Mesenchymal stem cell (in vitro differentiated cells and primary cell): ENCODE measurements around the gene C4BPB.

ENCODE experiments used
- DNase-seq: peaks from one replicate; pipeline ENCODE4 v3.0.0-alpha.2; 2013
- H2AFZ ChIP-seq: one replicate; pipeline ENCODE4 v1.6.1; 2013; ENCODE audit warnings: low read depth, mild to moderate bottlenecking, control low read depth, inconsistent platforms, low read length, moderate library complexity
- H2AK5ac ChIP-seq: 2 replicates; pipeline ENCODE4 v1.6.1; 2013; ENCODE audit warnings: low read length, moderate library complexity, mild to moderate bottlenecking, inconsistent platforms; ENCODE audit not compliant: severe bottlenecking
- H2BK120ac ChIP-seq: one replicate; pipeline ENCODE4 v1.6.1; 2013; ENCODE audit warnings: low read depth, mild to moderate bottlenecking, inconsistent platforms, low read length, moderate library complexity
- H2BK12ac ChIP-seq, 2 experiments: one replicate each; pipeline ENCODE4 v1.6.1; 2013; ENCODE audit warnings: inconsistent platforms in 2 of 2, low read length in 2 of 2, mild to moderate bottlenecking in 2 of 2, moderate library complexity in 2 of 2, control low read depth in 1 of 2
- H2BK15ac ChIP-seq: one replicate; pipeline ENCODE4 v1.6.1; 2013; ENCODE audit warnings: mild to moderate bottlenecking, low read depth, inconsistent platforms; ENCODE audit not compliant: poor library complexity, severe bottlenecking
- H2BK5ac ChIP-seq: 2 replicates; pipeline ENCODE4 v1.6.1; 2013; ENCODE audit warnings: low read depth, mild to moderate bottlenecking, low read length, control low read depth, inconsistent platforms; ENCODE audit not compliant: poor library complexity, severe bottlenecking
- H3K14ac ChIP-seq, 2 experiments: one replicate each; pipeline ENCODE4 v1.6.1; 2013; ENCODE audit warnings: inconsistent platforms in 2 of 2, low read length in 2 of 2, control low read depth in 1 of 2, mild to moderate bottlenecking in 1 of 2, moderate library complexity in 1 of 2
- H3K18ac ChIP-seq, 2 experiments: one replicate each; pipeline ENCODE4 v1.6.1; 2013; ENCODE audit warnings: inconsistent platforms in 2 of 2, low read length in 2 of 2, control low read depth in 1 of 2, low read depth in 1 of 2, mild to moderate bottlenecking in 1 of 2
- H3K23ac ChIP-seq, 2 experiments: one replicate each; pipeline ENCODE4 v1.6.1; 2013; ENCODE audit warnings: inconsistent platforms in 2 of 2, low read length in 2 of 2, mild to moderate bottlenecking in 2 of 2, moderate library complexity in 2 of 2, control low read depth in 1 of 2
- H3K27ac ChIP-seq: 2 replicates; pipeline ENCODE4 v1.5.1; 2013; ENCODE audit warnings: mild to moderate bottlenecking, moderate library complexity, low read length, control low read depth, inconsistent platforms; ENCODE audit not compliant: poor library complexity, severe bottlenecking
- H3K27me3 ChIP-seq, 2 experiments: 2 replicates each; pipeline versions ENCODE4 v1.6.1 to v1.7.0; 2013; ENCODE audit warnings: low read length in 2 of 2, mild to moderate bottlenecking in 2 of 2, moderate library complexity in 2 of 2, control low read depth in 1 of 2, inconsistent platforms in 1 of 2; ENCODE audit not compliant: control insufficient read depth in 1 of 2, insufficient read depth in 1 of 2
- H3K36me3 ChIP-seq, 2 experiments: 2 replicates each; pipeline versions ENCODE4 v1.6.1 to v1.7.0; 2013; ENCODE audit warnings: low read length in 2 of 2, control low read depth in 1 of 2, inconsistent platforms in 1 of 2, low read depth in 1 of 2, mild to moderate bottlenecking in 1 of 2; ENCODE audit not compliant: insufficient read depth in 2 of 2, control insufficient read depth in 1 of 2
- H3K4ac ChIP-seq, 2 experiments: one replicate each; pipeline ENCODE4 v1.6.1; 2013; ENCODE audit warnings: inconsistent platforms in 2 of 2, low read length in 2 of 2, mild to moderate bottlenecking in 2 of 2, moderate library complexity in 2 of 2, control low read depth in 1 of 2, low read depth in 1 of 2
- H3K4me1 ChIP-seq: 2 replicates; pipeline ENCODE4 v1.6.1; 2013; ENCODE audit warnings: low read depth, low read length, control low read depth; ENCODE audit not compliant: control insufficient read depth, insufficient read depth
- H3K4me2 ChIP-seq: 2 replicates; pipeline ENCODE4 v1.6.1; 2013; ENCODE audit warnings: low read length, mild to moderate bottlenecking, inconsistent platforms; ENCODE audit not compliant: poor library complexity, severe bottlenecking
- H3K4me3 ChIP-seq, 2 experiments: 2 replicates each; pipeline versions ENCODE4 v1.5.1 to v1.7.0; 2013; ENCODE audit warnings: low read length in 2 of 2, mild to moderate bottlenecking in 2 of 2, control low read depth in 1 of 2, low read depth in 1 of 2; ENCODE audit not compliant: insufficient read depth in 1 of 2
- H3K79me1 ChIP-seq: replicated peaks from 2 replicates; pipeline ENCODE4 v1.6.1; 2013; ENCODE audit warnings: mild to moderate bottlenecking, control low read depth, low read length, inconsistent platforms; ENCODE audit not compliant: poor library complexity, severe bottlenecking
- H3K9ac ChIP-seq: 2 replicates; pipeline ENCODE4 v1.7.0; 2013; ENCODE audit warnings: mild to moderate bottlenecking, low read length, moderate library complexity
- H3K9me3 ChIP-seq: 2 replicates; pipeline ENCODE4 v1.7.0; 2013; ENCODE audit warnings: mild to moderate bottlenecking, low read length; ENCODE audit not compliant: control insufficient read depth
- H4K8ac ChIP-seq: one replicate; pipeline ENCODE4 v1.6.1; 2013; ENCODE audit warnings: inconsistent platforms, mild to moderate bottlenecking, low read length, moderate library complexity
- H4K91ac ChIP-seq: one replicate; pipeline ENCODE4 v1.6.1; 2013; ENCODE audit warnings: mild to moderate bottlenecking, low read length, inconsistent platforms
- WGBS: methylation state at CpG from one replicate; pipeline ENCODE4 v1.1.7; 2013; ENCODE audit warnings: mixed read lengths; 5-methylcytosine and 5-hydroxymethylcytosine counted together

The C4BPB gene

GRCh38 chr1:207103892-207104373 lies 15.3 kb downstream of the C4BPB start, which contains the start of gene C4BPA:
C4BPA (plus strand) TSS chr1:207104233; CDS start chr1:207113026, 8,793 bp downstream.
- no peak within 1 kb of the TSS for H3K14ac ChIP-seq
- no peak within 1 kb of the TSS for H3K27ac ChIP-seq
- DNase-seq: no peak
- no peak within 1 kb of the TSS for H2BK120ac ChIP-seq
- H3K4me3 ChIP-seq: no peak within 1 kb of the TSS
- H3K27me3 ChIP-seq: peaks cover 0 to 4% of the 10 kb centered on the region in 2 experiments
- H4K8ac ChIP-seq: no peak within 1 kb of the TSS
- H2BK12ac ChIP-seq: no peak within 1 kb of the TSS
- H3K4me2 ChIP-seq: no peak within 1 kb of the TSS
- H3K4ac ChIP-seq: no peak within 1 kb of the TSS
- H3K23ac ChIP-seq: no peak within 1 kb of the TSS
- H4K91ac ChIP-seq: no peak within 1 kb of the TSS
- no peak within 1 kb of the TSS for H2BK5ac ChIP-seq
- H3K79me1 ChIP-seq: no peaks in the 10 kb centered on the region
- no peak within 1 kb of the TSS for H3K18ac ChIP-seq
- no peaks in the 10 kb centered on the region for H3K36me3 ChIP-seq
- H2AK5ac ChIP-seq: no peak within 1 kb of the TSS
- no peaks in the 10 kb centered on the region for H3K4me1 ChIP-seq
- WGBS: 87% methylated on average over 5 of the region's 7 CpGs
- H2BK15ac ChIP-seq: no peak within 1 kb of the TSS
- H2AFZ ChIP-seq: no peak within 1 kb of the TSS
- H3K9ac ChIP-seq: no peak within 1 kb of the TSS
- no peaks in the 10 kb centered on the region for H3K9me3 ChIP-seq

- no peak overlapping the region for H3K4me2 ChIP-seq
- no peak overlapping the region for H3K14ac ChIP-seq
- H3K79me1 ChIP-seq: no peaks in the 10 kb centered on the region
- 70% methylated on average over 3 of the region's 3 CpGs for WGBS
- H4K8ac ChIP-seq: no peak overlapping the region
- H3K9me3 ChIP-seq: no peaks in the 10 kb centered on the region
- no peaks in the 10 kb centered on the region for H3K36me3 ChIP-seq
- H3K23ac ChIP-seq: no peak overlapping the region
- H2BK15ac ChIP-seq: no peak overlapping the region
- no peak overlapping the region for H3K4ac ChIP-seq
- no peak overlapping the region for H3K27ac ChIP-seq
- H3K9ac ChIP-seq: no peak overlapping the region
- H3K4me1 ChIP-seq: no peaks in the 10 kb centered on the region
- H4K91ac ChIP-seq: no peak overlapping the region
- no peak overlapping the region for H2AK5ac ChIP-seq
- H3K4me3 ChIP-seq: no peak overlapping the region
- H3K27me3 ChIP-seq: peaks cover 0 to 14% of the 10 kb centered on the region in 2 experiments
- no peak overlapping the region for H2BK5ac ChIP-seq
- H3K18ac ChIP-seq: no peak overlapping the region
- H2BK12ac ChIP-seq: no peak overlapping the region
- no peak overlapping the region for H2BK120ac ChIP-seq
- no peak for DNase-seq
- no peak overlapping the region for H2AFZ ChIP-seq
These were observed 20.3 kb downstream of the C4BPB start for GRCh38 chr1:207109004-207109403.

- 53% methylated on average over 2 of the region's 2 CpGs for whole genome bisulfite sequencing
- no peaks in the 10 kb centered on the region for H3K4me1 ChIP-seq
These were observed 24.1 kb downstream of the C4BPB start for GRCh38 chr1:207112616-207113296.

GRCh38 chr1:207115269-207115668 lies 26.6 kb downstream of the C4BPB start:
- Histone ChIP-seq H4K8ac (no peak overlapping the region), H3K4me3 (no peak overlapping the region), H2AK5ac (no peak overlapping the region), H2BK5ac (no peak overlapping the region), H3K4me2 (no peak overlapping the region), H3K23ac (no peak overlapping the region), H3K79me1 (no peaks in the 10 kb centered on the region), H3K4ac (no peak overlapping the region), H3K18ac (no peak overlapping the region), H3K36me3 (no peaks in the 10 kb centered on the region), H2BK120ac (no peak overlapping the region), H3K27ac (no peak overlapping the region), H3K9ac (no peak overlapping the region), H2AFZ (no peak overlapping the region), H4K91ac (no peak overlapping the region), H2BK12ac (no peak overlapping the region), H3K14ac (no peak overlapping the region), H3K27me3 (peaks cover 0 to 14% of the 10 kb centered on the region in 2 experiments), H2BK15ac (no peak overlapping the region), H3K4me1 (no peaks in the 10 kb centered on the region), H3K9me3 (no peaks in the 10 kb centered on the region)
- no peak for DNase-seq
- WGBS: no CpG with 5 or more reads among the region's 5 CpGs

More at GRCh38 chr1:207112616-207113296, 24.1 kb downstream of the C4BPB start:
- H3K23ac ChIP-seq: no peak overlapping the region
- no peak overlapping the region for H2AK5ac ChIP-seq
- H2AFZ ChIP-seq: no peak overlapping the region
- H3K79me1 ChIP-seq: no peaks in the 10 kb centered on the region
- DNase-seq: no peak
- no peak overlapping the region for H4K8ac ChIP-seq
- no peak overlapping the region for H3K14ac ChIP-seq
- H3K27me3 ChIP-seq: peaks cover 0 to 14% of the 10 kb centered on the region in 2 experiments
- no peak overlapping the region for H2BK5ac ChIP-seq
- H3K4ac ChIP-seq: no peak overlapping the region
- H3K27ac ChIP-seq: no peak overlapping the region
- H2BK120ac ChIP-seq: no peak overlapping the region
- H3K4me3 ChIP-seq: no peak overlapping the region
- no peaks in the 10 kb centered on the region for H3K9me3 ChIP-seq
- no peak overlapping the region for H4K91ac ChIP-seq
- no peak overlapping the region for H3K18ac ChIP-seq
- no peak overlapping the region for H2BK15ac ChIP-seq
- no peak overlapping the region for H3K9ac ChIP-seq
- H2BK12ac ChIP-seq: no peak overlapping the region
- no peak overlapping the region for H3K4me2 ChIP-seq
- H3K36me3 ChIP-seq: no peaks in the 10 kb centered on the region
